Measurements from ENCODE around the gene ROBO1. TPM values are rescaled to one million over a fixed set of nuclear protein-coding genes. Genes with fewer than 3 reads are reported as not detected.

Gene ROBO1
- total RNA-seq, 1 experiment from 2014 or later: 33.9 TPM

- TF ChIP-seq, protein P1, sequence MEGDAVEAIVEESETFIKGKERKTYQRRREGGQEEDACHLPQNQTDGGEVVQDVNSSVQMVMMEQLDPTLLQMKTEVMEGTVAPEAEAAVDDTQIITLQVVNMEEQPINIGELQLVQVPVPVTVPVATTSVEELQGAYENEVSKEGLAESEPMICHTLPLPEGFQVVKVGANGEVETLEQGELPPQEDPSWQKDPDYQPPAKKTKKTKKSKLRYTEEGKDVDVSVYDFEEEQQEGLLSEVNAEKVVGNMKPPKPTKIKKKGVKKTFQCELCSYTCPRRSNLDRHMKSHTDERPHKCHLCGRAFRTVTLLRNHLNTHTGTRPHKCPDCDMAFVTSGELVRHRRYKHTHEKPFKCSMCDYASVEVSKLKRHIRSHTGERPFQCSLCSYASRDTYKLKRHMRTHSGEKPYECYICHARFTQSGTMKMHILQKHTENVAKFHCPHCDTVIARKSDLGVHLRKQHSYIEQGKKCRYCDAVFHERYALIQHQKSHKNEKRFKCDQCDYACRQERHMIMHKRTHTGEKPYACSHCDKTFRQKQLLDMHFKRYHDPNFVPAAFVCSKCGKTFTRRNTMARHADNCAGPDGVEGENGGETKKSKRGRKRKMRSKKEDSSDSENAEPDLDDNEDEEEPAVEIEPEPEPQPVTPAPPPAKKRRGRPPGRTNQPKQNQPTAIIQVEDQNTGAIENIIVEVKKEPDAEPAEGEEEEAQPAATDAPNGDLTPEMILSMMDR (IDR thresholded peaks at IDR 0.05; ENCODE audit: unreplicated experiment): no peak
- CTCF ChIA-PET: no interaction called here
- intact Hi-C loops (cut with micrococcal nuclease; ENCODE audit: unreplicated experiment): no loop called here
- no TSS peak for BruUV-seq (replicated peaks)
- Mint-ChIP-seq H3K4me1 (ENCODE audit: low read depth, unreplicated experiment) (no peaks in the 10 kb centered on the region), H3K27ac (ENCODE audit: unreplicated experiment) (no peak overlapping the region), H3K9me3 (ENCODE audit: low read depth, unreplicated experiment) (no peaks in the 10 kb centered on the region), H3K4me3 (ENCODE audit: low read depth, unreplicated experiment) (no peak overlapping the region), H3K27me3 (ENCODE audit: unreplicated experiment) (no peaks in the 10 kb centered on the region), H3K36me3 (ENCODE audit: insufficient read depth, unreplicated experiment) (no peaks in the 10 kb centered on the region)
- DNase-seq: no peak
Observed at GRCh38 chr3:78611278-78611677, 1156.5 kb downstream of the ROBO1 start.

DNA sequence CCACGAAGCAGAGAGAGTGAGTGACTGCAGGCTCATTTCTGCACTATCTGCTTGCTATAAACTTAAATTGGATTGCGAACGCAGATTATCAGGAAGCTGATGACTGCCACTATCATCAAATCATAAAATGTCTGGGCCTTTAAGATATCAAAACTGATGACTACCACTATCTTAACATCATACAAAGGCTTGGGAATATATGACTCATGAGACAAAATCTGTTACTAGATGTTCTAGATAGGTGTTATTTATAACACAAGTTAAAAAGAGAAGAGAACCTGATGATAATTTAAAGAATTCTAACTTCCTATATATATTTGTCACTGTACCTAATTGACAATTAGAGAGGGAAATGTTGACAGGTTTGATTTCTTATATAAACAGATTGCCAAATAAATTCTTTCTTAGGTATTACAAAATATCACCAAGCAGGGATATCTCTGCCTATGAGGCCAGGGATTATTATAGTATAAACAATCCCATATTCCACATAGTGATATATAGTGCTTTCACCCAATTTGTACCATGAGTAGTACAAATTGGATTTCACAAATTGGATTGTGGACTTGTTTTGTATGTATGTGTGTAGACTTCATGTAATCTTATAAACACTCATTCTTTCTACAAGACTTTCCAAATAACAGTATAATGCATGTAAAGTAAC, 1157.2 kb downstream of the ROBO1 start:
- BruUV-seq (replicated peaks): no TSS peak
- Mint-ChIP-seq H3K27ac (ENCODE audit: unreplicated experiment) (no peak overlapping the region), H3K4me1 (ENCODE audit: low read depth, unreplicated experiment) (no peaks in the 10 kb centered on the region), H3K9me3 (ENCODE audit: low read depth, unreplicated experiment) (no peaks in the 10 kb centered on the region), H3K36me3 (ENCODE audit: insufficient read depth, unreplicated experiment) (no peaks in the 10 kb centered on the region), H3K27me3 (ENCODE audit: unreplicated experiment) (no peaks in the 10 kb centered on the region), H3K4me3 (ENCODE audit: low read depth, unreplicated experiment) (no peak overlapping the region)
- intact Hi-C loops (cut with micrococcal nuclease; ENCODE audit: unreplicated experiment): no loop called here
- no peak for DNase-seq
- CTCF ChIA-PET: no interaction called here
- TF ChIP-seq, protein P1 (IDR thresholded peaks at IDR 0.05; ENCODE audit: unreplicated experiment): no peak

- intact Hi-C loops (cut with micrococcal nuclease; ENCODE audit: unreplicated experiment): no loop called here
- no peak for DNase-seq
- no TSS peak for BruUV-seq (replicated peaks)
- Mint-ChIP-seq H3K4me3 (ENCODE audit: low read depth, unreplicated experiment) (no peak overlapping the region), H3K9me3 (ENCODE audit: low read depth, unreplicated experiment) (no peaks in the 10 kb centered on the region), H3K27ac (ENCODE audit: unreplicated experiment) (no peak overlapping the region), H3K4me1 (ENCODE audit: low read depth, unreplicated experiment) (no peaks in the 10 kb centered on the region), H3K27me3 (ENCODE audit: unreplicated experiment) (no peaks in the 10 kb centered on the region), H3K36me3 (ENCODE audit: insufficient read depth, unreplicated experiment) (no peaks in the 10 kb centered on the region)
- CTCF ChIA-PET: no interaction called here
- TF ChIP-seq, protein P1 (IDR thresholded peaks at IDR 0.05; ENCODE audit: unreplicated experiment): no peak
Observed at GRCh38 chr3:78606756-78607155, 1161.0 kb downstream of the ROBO1 start.

DNA sequence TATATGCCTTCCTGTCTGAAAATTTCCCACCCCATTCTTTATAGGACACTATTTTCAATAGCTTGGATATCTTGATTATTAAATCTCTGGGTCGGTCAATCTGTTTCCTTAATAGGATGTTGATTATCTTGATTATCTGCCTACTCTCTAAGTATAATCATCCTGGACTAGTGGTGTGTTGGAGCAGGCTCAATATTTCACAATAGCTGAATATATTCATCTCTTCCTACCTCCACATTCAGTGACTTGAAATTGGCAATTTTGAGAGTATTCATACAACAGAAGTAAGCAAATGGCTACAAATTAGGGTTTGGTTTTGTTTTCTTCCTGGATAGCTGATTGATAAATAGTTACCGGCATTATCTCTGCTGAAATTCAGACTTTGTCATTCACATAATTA, 1162.6 kb downstream of the ROBO1 start:
- BruUV-seq (replicated peaks): no TSS peak
- no peak overlapping the region for H3K4me3 Mint-ChIP-seq (ENCODE audit: low read depth, unreplicated experiment)
- CTCF ChIA-PET: no interaction called here
- H3K27ac Mint-ChIP-seq (ENCODE audit: unreplicated experiment): no peak overlapping the region
- no peaks in the 10 kb centered on the region for H3K4me1 Mint-ChIP-seq (ENCODE audit: low read depth, unreplicated experiment)
- no peaks in the 10 kb centered on the region for H3K27me3 Mint-ChIP-seq (ENCODE audit: unreplicated experiment)
- no peak for DNase-seq
- TF ChIP-seq, protein P1 (IDR thresholded peaks at IDR 0.05; ENCODE audit: unreplicated experiment): no peak
- no peaks in the 10 kb centered on the region for H3K36me3 Mint-ChIP-seq (ENCODE audit: insufficient read depth, unreplicated experiment)
- intact Hi-C loops (cut with micrococcal nuclease; ENCODE audit: unreplicated experiment): no loop called here
- no peaks in the 10 kb centered on the region for H3K9me3 Mint-ChIP-seq (ENCODE audit: low read depth, unreplicated experiment)
